Chondrocyte (in vitro differentiated cells): ENCODE results near the gene VAMP3. TPM values are rescaled to one million over a fixed set of nuclear protein-coding genes. Genes with fewer than 3 reads are reported as not detected.

Source experiments
- DNase-seq: peaks from one replicate; pipeline ENCODE4 v3.0.0; 2021; ENCODE audit warnings: mixed read lengths, low spot score
- H3K27ac Mint-ChIP-seq: one replicate; pipeline ENCODE4 v1.8.0; 2021; ENCODE audit warnings: mild to moderate bottlenecking, moderate library complexity, mixed read lengths; ENCODE audit not compliant: unreplicated experiment
- H3K27me3 Mint-ChIP-seq: 2 replicates; pipeline ENCODE4 v1.8.0; 2021; ENCODE audit warnings: low read depth, mixed read lengths
- H3K36me3 Mint-ChIP-seq: 2 replicates; pipeline ENCODE4 v1.8.0; 2021; ENCODE audit warnings: low read depth, mixed read lengths
- H3K4me1 Mint-ChIP-seq: 2 replicates; pipeline ENCODE4 v1.8.0; 2021; ENCODE audit warnings: low read depth, mild to moderate bottlenecking, mixed read lengths
- H3K4me3 Mint-ChIP-seq: one replicate; pipeline ENCODE4 v1.8.0; 2021; ENCODE audit warnings: mild to moderate bottlenecking, moderate library complexity, mixed read lengths; ENCODE audit not compliant: unreplicated experiment
- H3K9me3 Mint-ChIP-seq: 2 replicates; pipeline ENCODE4 v1.8.0; 2021; ENCODE audit warnings: low read depth, mixed read lengths
- CTCF ChIP-seq: fragments of 200-600 bp; sonication (generic); IDR thresholded peaks from 2 replicates; pipeline ENCODE4 v1.5.0; 2021; ENCODE audit warnings: antibody characterized with exemption, mild to moderate bottlenecking, moderate library complexity
- total RNA-seq: library from RNA; stranded (reverse); gene quantifications from 3 replicates; pipeline ENCODE4 v1.2.1, GENCODE V29; 2021

Gene VAMP3
- total RNA-seq, 1 donor from 2014 or later, result 110 TPM

- H3K9me3 Mint-ChIP-seq, result no peaks in the 10 kb centered on the region
- no peak for TF ChIP-seq CTCF
- no peak overlapping the region for H3K4me3 Mint-ChIP-seq
- H3K27ac Mint-ChIP-seq, result no peak overlapping the region
- peaks cover 15% of the 10 kb centered on the region for H3K4me1 Mint-ChIP-seq
- H3K27me3 Mint-ChIP-seq, result no peaks in the 10 kb centered on the region
- DNase-seq, result no peak
- peaks cover 2% of the 10 kb centered on the region for H3K36me3 Mint-ChIP-seq
Measured at GRCh38 chr1:7729761-7730160, 41.3 kb upstream of the VAMP3 start.

- Mint-ChIP-seq H3K36me3 (peaks cover 3% of the 10 kb centered on the region), H3K4me3 (no peak overlapping the region), H3K4me1 (peaks cover 15% of the 10 kb centered on the region), H3K9me3 (no peaks in the 10 kb centered on the region), H3K27ac (no peak overlapping the region), H3K27me3 (no peaks in the 10 kb centered on the region)
- TF ChIP-seq CTCF, result no peak
- no peak for DNase-seq
Measured at GRCh38 chr1:7732331-7732730, 38.8 kb upstream of the VAMP3 start.

GRCh38 chr1:7733276-7733675, 37.8 kb upstream of the VAMP3 start:
- no peak for DNase-seq
- no peak for TF ChIP-seq CTCF
- H3K9me3 Mint-ChIP-seq, result no peaks in the 10 kb centered on the region
- peaks cover 15% of the 10 kb centered on the region for H3K4me1 Mint-ChIP-seq
- H3K36me3 Mint-ChIP-seq, result peaks cover 5% of the 10 kb centered on the region
- no peak overlapping the region for H3K4me3 Mint-ChIP-seq
- H3K27me3 Mint-ChIP-seq, result no peaks in the 10 kb centered on the region
- H3K27ac Mint-ChIP-seq, result peak overlapping the region; percentile 12

GRCh38 chr1:7738044-7738443, 33.1 kb upstream of the VAMP3 start:
- no peak overlapping the region for H3K27ac Mint-ChIP-seq
- H3K36me3 Mint-ChIP-seq, result peaks cover 10% of the 10 kb centered on the region
- no peak overlapping the region for H3K4me3 Mint-ChIP-seq
- no peaks in the 10 kb centered on the region for H3K9me3 Mint-ChIP-seq
- TF ChIP-seq CTCF, result no peak
- H3K27me3 Mint-ChIP-seq, result no peaks in the 10 kb centered on the region
- H3K4me1 Mint-ChIP-seq, result peaks cover 13% of the 10 kb centered on the region
- DNase-seq, result no peak

- no peak for DNase-seq
- H3K27ac Mint-ChIP-seq, result no peak overlapping the region
- no peaks in the 10 kb centered on the region for H3K4me1 Mint-ChIP-seq
Measured at GRCh38 chr1:7743346-7743745, 27.8 kb upstream of the VAMP3 start.

More at GRCh38 chr1:7743346-7743745, 27.8 kb upstream of the VAMP3 start:
- H3K9me3 Mint-ChIP-seq, result no peaks in the 10 kb centered on the region
- no peak overlapping the region for H3K4me3 Mint-ChIP-seq
- TF ChIP-seq CTCF, result no peak
- no peaks in the 10 kb centered on the region for H3K27me3 Mint-ChIP-seq
- peaks cover 6% of the 10 kb centered on the region for H3K36me3 Mint-ChIP-seq
